Neural cell (in vitro differentiated cells): Measurements from ENCODE around the gene PROK2. TPM values are rescaled to one million over a fixed set of nuclear protein-coding genes. Genes with fewer than 3 reads are reported as not detected.
A peak's percentile ranks its signal among the peaks of the same experiment; 100 is the strongest.

Experiments
- H2AFZ ChIP-seq: fragments of 200-600, 300-800 bp; sonication (generic), shearing (Covaris generic); 2 replicates; pipeline ENCODE4 v1.6.0; 2014; ENCODE audit warnings: low read depth, mild to moderate bottlenecking, antibody characterized with exemption, low read length, moderate library complexity
- H3F3A ChIP-seq: fragments of 200-600 bp; shearing (Covaris generic); 2 replicates; pipeline ENCODE4 v1.6.1; 2016; ENCODE audit warnings: mild to moderate bottlenecking, moderate library complexity, mixed read lengths, antibody characterized with exemption, low read length; ENCODE audit not compliant: insufficient read depth, poor library complexity, severe bottlenecking
- H3K27ac ChIP-seq: fragments of 200-600, 300-800 bp; sonication (generic), shearing (Covaris generic); 2 replicates; pipeline ENCODE4 v1.5.1; 2014; ENCODE audit warnings: mild to moderate bottlenecking, low read length, moderate library complexity
- H3K27me3 ChIP-seq: fragments of 300-800, 200-600 bp; sonication (generic), shearing (Covaris generic); 2 replicates; pipeline ENCODE4 v1.6.0; 2014; ENCODE audit warnings: mild to moderate bottlenecking, low read depth, low read length, moderate library complexity; ENCODE audit not compliant: insufficient read depth
- H3K36me3 ChIP-seq: fragments of 300-800, 200-600 bp; sonication (generic), shearing (Covaris generic); 2 replicates; pipeline ENCODE4 v1.5.1; 2014; ENCODE audit warnings: mild to moderate bottlenecking, antibody characterized with exemption, low read length, moderate library complexity; ENCODE audit not compliant: insufficient read depth
- H3K4me2 ChIP-seq: fragments of 300-800, 200-600 bp; sonication (generic), shearing (Covaris generic); 2 replicates; pipeline ENCODE4 v1.6.0; 2014; ENCODE audit warnings: mild to moderate bottlenecking, low read length
- H3K4me3 ChIP-seq: fragments of 300-800, 200-600 bp; sonication (generic), shearing (Covaris generic); 2 replicates; pipeline ENCODE4 v1.5.1; 2014; ENCODE audit warnings: mild to moderate bottlenecking, low read length, moderate library complexity
- H3K79me2 ChIP-seq: fragments of 200-600 bp; shearing (Covaris generic); replicated peaks from 2 replicates; pipeline ENCODE4 v1.6.0; 2014; ENCODE audit warnings: mild to moderate bottlenecking, low read length, moderate library complexity; ENCODE audit not compliant: insufficient read depth
- H3K9ac ChIP-seq: fragments of 300-800, 200-600 bp; sonication (generic), shearing (Covaris generic); 2 replicates; pipeline ENCODE4 v1.6.1; 2016; ENCODE audit warnings: mild to moderate bottlenecking, low read length, mixed read lengths
- H3K9me2 ChIP-seq: fragments of 200-600 bp; shearing (Covaris generic); 2 replicates; pipeline ENCODE4 v1.6.1; 2016; ENCODE audit warnings: mild to moderate bottlenecking, low read length, mixed read lengths; ENCODE audit not compliant: insufficient read depth
- H3K9me3 ChIP-seq: fragments of 200-600, 300-800 bp; sonication (generic), shearing (Covaris generic); 2 replicates; pipeline ENCODE4 v1.6.1; 2016; ENCODE audit warnings: mild to moderate bottlenecking, mixed run types, low read length, moderate library complexity, mixed read lengths
- H4K20me1 ChIP-seq: fragments of 200-600 bp; shearing (Covaris generic); 2 replicates; pipeline ENCODE4 v1.6.1; 2016; ENCODE audit warnings: mild to moderate bottlenecking, mixed run types; ENCODE audit not compliant: insufficient read depth
- EP300 ChIP-seq: fragments of 450-650 bp; conservative IDR thresholded peaks from 2 replicates; pipeline ENCODE4 v1.6.1; 2014; ENCODE audit warnings: antibody characterized with exemption, mild to moderate bottlenecking, moderate library complexity; ENCODE audit not compliant: poor library complexity, severe bottlenecking
- EZH2 ChIP-seq: fragments of 200-600, 300-800 bp; shearing (Covaris generic), sonication (generic); IDR thresholded peaks from 2 replicates; pipeline ENCODE4 v1.6.1; 2014; ENCODE audit warnings: antibody characterized with exemption, low read length, borderline replicate concordance, mild to moderate bottlenecking; ENCODE audit not compliant: insufficient read depth, poor library complexity, severe bottlenecking
- MXI1 ChIP-seq: fragments of 450-650 bp; conservative IDR thresholded peaks from 2 replicates; pipeline ENCODE4 v1.6.1; 2014; ENCODE audit warnings: antibody characterized with exemption, mild to moderate bottlenecking; ENCODE audit not compliant: poor library complexity, severe bottlenecking
- POLR2AphosphoS5 ChIP-seq: IDR thresholded peaks from 2 replicates; pipeline ENCODE4 v1.6.1; 2012
- RAD21 ChIP-seq: fragments of 450-650 bp; conservative IDR thresholded peaks from 2 replicates; pipeline ENCODE4 v1.6.1; 2014; ENCODE audit warnings: antibody characterized with exemption, mild to moderate bottlenecking, moderate library complexity
- SMC3 ChIP-seq: fragments of 450-650 bp; conservative IDR thresholded peaks from 2 replicates; pipeline ENCODE4 v1.6.1; 2014; ENCODE audit warnings: antibody characterized with exemption, mild to moderate bottlenecking, moderate library complexity; ENCODE audit not compliant: poor library complexity
- TAF1 ChIP-seq: IDR thresholded peaks from 2 replicates; pipeline ENCODE4 v1.6.1; 2012; ENCODE audit warnings: low read depth
- polyA plus RNA-seq: library from polyadenylated mRNA; depleted of rRNA; stranded (reverse); fragments of >200 nt; gene quantifications from 2 replicates; pipeline ENCODE4 v1.2.3, GENCODE V29; 2014
- TF ChIP-seq, protein P1 (sequence below): IDR thresholded peaks from 2 replicates; pipeline ENCODE4 v1.6.1; 2012; ENCODE audit warnings: borderline replicate concordance
- TF ChIP-seq, protein P2 (sequence below): fragments of 450-650 bp; IDR thresholded peaks from 2 replicates; pipeline ENCODE4 v1.5.1; 2014; ENCODE audit warnings: antibody characterized with exemption, mild to moderate bottlenecking, moderate library complexity; ENCODE audit not compliant: poor library complexity, severe bottlenecking

Gene PROK2
- polyA plus RNA-seq, 1 donor from 2014 or later: 0.30 TPM

DNA sequence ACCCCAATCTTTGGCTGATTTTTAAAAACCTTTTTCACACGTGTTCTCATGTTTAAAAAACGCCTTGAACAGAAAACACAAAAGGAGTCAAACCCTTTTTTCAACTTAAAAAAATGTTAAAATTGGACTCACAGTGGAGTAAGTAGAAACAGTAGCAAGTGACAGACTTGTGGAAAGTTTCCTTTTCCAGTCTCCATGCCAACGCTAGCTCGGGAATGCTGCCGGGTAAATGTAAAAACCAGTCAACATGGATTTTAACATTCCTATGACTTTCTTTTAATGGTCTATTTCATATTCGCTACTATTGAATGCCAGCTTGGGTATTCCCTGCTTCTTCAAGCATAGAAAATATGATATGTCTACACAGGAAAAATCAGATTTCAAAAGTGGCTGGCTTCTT lies 1.6 kb upstream of the PROK2 start:
- Histone ChIP-seq H4K20me1 (no peaks in the 10 kb centered on the region), H3K9me3 (no peaks in the 10 kb centered on the region), H3F3A (no peaks in the 10 kb centered on the region), H3K79me2 (no peaks in the 10 kb centered on the region), H3K4me3 (no peak overlapping the region), H3K27ac (no peak overlapping the region), H3K9me2 (no peaks in the 10 kb centered on the region), H2AFZ (no peak overlapping the region), H3K36me3 (no peaks in the 10 kb centered on the region), H3K27me3 (peaks cover 48% of the 10 kb centered on the region), H3K4me2 (no peak overlapping the region), H3K9ac (no peak overlapping the region)
- TF ChIP-seq POLR2AphosphoS5: no peak
- TF ChIP-seq, protein P1, sequence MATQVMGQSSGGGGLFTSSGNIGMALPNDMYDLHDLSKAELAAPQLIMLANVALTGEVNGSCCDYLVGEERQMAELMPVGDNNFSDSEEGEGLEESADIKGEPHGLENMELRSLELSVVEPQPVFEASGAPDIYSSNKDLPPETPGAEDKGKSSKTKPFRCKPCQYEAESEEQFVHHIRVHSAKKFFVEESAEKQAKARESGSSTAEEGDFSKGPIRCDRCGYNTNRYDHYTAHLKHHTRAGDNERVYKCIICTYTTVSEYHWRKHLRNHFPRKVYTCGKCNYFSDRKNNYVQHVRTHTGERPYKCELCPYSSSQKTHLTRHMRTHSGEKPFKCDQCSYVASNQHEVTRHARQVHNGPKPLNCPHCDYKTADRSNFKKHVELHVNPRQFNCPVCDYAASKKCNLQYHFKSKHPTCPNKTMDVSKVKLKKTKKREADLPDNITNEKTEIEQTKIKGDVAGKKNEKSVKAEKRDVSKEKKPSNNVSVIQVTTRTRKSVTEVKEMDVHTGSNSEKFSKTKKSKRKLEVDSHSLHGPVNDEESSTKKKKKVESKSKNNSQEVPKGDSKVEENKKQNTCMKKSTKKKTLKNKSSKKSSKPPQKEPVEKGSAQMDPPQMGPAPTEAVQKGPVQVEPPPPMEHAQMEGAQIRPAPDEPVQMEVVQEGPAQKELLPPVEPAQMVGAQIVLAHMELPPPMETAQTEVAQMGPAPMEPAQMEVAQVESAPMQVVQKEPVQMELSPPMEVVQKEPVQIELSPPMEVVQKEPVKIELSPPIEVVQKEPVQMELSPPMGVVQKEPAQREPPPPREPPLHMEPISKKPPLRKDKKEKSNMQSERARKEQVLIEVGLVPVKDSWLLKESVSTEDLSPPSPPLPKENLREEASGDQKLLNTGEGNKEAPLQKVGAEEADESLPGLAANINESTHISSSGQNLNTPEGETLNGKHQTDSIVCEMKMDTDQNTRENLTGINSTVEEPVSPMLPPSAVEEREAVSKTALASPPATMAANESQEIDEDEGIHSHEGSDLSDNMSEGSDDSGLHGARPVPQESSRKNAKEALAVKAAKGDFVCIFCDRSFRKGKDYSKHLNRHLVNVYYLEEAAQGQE: no peak
- TF ChIP-seq EP300: no peak
- TF ChIP-seq SMC3: no peak
- no peak for TF ChIP-seq TAF1
- TF ChIP-seq, protein P2, sequence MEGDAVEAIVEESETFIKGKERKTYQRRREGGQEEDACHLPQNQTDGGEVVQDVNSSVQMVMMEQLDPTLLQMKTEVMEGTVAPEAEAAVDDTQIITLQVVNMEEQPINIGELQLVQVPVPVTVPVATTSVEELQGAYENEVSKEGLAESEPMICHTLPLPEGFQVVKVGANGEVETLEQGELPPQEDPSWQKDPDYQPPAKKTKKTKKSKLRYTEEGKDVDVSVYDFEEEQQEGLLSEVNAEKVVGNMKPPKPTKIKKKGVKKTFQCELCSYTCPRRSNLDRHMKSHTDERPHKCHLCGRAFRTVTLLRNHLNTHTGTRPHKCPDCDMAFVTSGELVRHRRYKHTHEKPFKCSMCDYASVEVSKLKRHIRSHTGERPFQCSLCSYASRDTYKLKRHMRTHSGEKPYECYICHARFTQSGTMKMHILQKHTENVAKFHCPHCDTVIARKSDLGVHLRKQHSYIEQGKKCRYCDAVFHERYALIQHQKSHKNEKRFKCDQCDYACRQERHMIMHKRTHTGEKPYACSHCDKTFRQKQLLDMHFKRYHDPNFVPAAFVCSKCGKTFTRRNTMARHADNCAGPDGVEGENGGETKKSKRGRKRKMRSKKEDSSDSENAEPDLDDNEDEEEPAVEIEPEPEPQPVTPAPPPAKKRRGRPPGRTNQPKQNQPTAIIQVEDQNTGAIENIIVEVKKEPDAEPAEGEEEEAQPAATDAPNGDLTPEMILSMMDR: no peak
- no peak for TF ChIP-seq RAD21
- TF ChIP-seq EZH2: no peak
- TF ChIP-seq MXI1: no peak

DNA sequence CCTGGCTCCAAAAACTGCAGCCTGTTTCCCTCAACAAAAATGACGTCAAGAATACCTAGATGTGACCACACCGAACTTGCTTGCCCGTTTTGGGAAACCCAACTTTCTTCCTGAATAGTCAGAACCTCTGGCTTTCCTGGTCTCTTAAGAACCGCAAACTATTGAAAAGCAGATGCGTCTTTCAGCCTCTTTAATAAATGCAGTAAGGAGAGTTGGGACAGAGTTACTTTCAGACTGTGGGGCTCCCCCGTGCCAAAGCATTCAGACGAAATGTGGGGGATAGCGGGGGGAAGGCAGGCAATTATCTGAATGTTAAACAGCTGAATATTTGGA lies 1.2 kb upstream of the PROK2 start:
- no peaks in the 10 kb centered on the region for H4K20me1 ChIP-seq
- H3K4me3 ChIP-seq: peak overlapping the region; percentile 65
- peaks cover 52% of the 10 kb centered on the region for H3K27me3 ChIP-seq

More for the DNA sequence above, 1.2 kb upstream of the PROK2 start:
- Histone ChIP-seq H3K4me2 (no peak overlapping the region), H3K27ac (no peak overlapping the region), H3K9me3 (no peaks in the 10 kb centered on the region), H3K36me3 (no peaks in the 10 kb centered on the region), H3K9ac (no peak overlapping the region), H3K79me2 (no peaks in the 10 kb centered on the region), H3K9me2 (no peaks in the 10 kb centered on the region), H3F3A (no peaks in the 10 kb centered on the region), H2AFZ (no peak overlapping the region)
- TF ChIP-seq EZH2 (no peak), TAF1 (no peak), RAD21 (no peak), POLR2AphosphoS5 (no peak), EP300 (no peak), MXI1 (no peak), SMC3 (no peak)
- TF ChIP-seq, protein P1: no peak
- TF ChIP-seq, protein P2: no peak
